NCI-H345 (cell line): ENCODE data around the gene ELOVL2.

Source experiments
- DNase-seq: peaks from one replicate; lab custom pipeline; 2025; lab: John Stamatoyannopoulos, UW

ELOVL2 gene

DNA sequence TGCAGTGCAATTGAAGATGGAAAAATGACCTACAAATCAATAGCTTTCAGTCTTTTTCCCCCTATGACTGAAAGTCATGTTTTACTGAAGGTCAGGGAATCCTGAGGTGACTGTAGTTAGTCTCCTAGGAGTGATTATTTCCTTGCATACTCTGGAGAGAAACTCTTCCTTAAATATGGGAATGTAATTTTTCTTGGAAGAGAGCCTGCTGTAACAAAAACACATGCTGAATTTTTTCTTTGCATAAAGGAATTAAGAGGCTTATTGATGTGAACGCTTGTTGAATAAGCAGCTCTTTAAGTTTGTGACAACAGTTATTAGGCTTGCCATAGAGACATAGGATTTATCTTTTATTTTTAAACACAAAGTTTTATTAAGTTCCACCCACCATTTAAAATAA is 64.5 kb downstream of the ELOVL2 start:
- DNase-seq = no peak

DNA sequence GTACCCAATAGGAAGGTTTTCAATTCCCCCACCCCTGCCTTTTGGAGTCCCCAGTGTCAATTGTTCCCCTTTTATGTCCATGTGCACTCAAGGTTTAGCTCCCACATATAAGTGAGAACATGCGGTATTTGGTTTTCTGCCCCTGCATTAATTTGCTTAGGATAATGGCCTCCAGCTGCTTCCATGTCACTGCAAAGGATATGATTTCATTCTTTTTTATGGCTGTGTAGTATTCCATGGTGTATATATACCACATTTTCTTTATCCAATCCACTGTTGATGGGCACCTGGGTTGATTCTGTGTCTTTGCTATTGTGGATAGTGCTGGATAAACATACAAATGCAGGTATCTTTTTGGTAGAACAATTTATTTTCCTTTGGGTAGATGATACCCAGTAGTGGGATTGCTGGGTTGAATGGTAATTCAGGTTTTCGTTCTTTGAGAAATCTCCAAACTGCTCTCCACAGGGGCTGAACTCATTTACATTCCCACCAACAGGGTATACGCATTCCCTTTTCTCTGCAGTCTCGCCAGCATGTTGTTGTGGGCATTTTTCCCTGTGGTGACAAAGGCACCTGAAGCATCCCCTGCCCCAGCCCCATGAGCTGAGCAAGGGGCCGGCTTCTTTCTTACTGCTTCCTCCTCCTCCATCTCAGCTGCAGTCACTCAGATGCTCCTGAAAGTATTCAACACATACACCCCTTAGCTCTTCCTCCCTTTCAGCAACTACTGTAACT is 66.7 kb downstream of the ELOVL2 start:
- DNase-seq = no peak

DNA sequence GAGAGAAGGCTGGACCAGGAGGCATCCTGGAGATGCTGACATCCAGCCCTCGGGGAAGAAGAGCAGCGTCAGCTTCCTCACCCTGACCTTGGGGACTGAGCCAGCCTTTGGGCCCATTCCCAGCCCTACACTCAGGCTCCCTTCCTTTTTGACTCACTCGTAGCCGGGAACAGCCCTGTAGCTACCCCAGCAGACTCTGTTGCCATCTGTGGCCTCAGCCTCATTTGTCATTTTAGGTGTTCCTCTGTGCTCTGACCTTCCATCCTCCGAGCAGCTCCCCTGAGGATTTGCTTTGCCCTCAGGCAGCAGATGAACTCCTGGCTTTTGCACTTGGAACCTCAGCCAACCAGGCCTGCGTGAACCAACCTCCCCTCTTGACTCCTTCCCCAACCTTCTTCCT is 67.5 kb downstream of the ELOVL2 start:
- DNase-seq = no peak

DNA sequence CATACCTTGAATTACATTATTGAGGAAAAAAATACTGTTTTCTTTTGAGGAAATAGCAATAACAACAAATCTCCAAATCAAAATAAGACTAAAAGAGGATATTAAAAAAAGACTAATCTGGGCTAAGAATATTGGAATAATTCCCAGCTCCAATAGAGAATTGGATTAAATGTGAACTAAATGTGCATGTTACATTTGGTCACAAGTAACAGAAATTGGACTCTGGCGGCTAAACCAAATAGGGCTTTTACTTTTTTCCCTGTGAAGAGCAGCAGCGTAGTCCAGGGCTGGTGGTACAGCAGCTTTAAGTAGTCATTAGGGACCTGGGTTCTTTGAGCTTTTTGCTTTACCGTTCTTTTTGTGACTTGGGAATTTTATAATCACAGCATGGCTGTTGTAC is 71.9 kb downstream of the ELOVL2 start:
- DNase-seq = no peak

DNA sequence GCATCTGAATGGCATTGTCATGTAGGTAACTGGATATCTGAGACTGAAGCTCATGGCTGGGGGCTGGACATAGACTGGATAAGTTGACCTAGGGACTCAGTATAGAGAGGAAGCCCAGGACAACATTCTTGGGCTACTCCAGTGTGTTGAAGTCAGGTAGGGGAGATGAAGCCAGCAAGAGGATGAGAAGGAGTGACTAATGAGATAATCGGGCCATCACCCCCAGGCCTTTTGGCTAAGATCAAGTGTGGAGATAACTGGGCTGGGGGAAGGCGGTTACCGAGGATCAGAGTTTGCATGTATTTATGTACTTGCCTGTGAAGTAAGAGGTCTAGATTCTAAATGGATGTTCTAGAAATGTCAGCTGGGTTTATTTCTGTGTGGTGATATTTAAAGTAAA is 73.4 kb downstream of the ELOVL2 start:
- DNase-seq = no peak

DNA sequence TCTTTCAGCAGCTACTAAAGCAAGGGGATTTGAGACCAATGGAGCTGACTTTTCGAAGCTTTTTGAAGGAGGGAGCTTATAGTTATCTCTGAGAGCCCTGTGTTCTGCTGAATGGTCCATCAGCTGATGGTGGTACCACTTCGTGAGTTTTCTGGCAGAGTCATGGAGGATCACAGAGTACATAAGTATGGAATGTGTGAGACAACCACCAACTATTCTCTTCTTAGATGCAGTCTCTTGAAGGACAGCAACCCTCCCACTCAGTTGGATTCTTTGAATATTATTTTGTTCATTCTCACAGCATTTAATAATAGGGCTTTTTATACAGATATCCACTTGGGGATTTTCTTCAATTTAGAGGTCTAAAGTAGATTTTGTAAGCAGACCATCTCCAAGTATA is 75.3 kb downstream of the ELOVL2 start:
- no peak for DNase-seq

DNA sequence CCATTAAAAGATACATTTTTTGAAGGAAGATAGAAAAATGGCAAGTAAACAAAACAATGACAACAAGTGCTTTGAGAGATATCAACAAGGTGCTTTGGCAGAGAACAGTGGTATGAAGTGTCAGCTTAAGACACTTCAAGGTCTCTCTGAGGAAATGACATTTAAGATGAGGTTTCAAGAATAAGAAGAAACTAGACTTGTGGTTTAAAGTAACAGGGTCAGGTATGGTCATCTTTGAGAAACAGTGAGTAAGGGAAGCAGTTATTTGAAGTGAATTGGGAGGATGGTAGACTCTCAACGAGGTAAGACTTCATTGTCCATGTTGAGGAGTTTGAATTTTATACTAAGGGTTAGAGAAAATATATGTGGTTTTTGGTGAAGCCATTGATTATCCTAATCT is 79.4 kb downstream of the ELOVL2 start:
- no peak for DNase-seq

DNA sequence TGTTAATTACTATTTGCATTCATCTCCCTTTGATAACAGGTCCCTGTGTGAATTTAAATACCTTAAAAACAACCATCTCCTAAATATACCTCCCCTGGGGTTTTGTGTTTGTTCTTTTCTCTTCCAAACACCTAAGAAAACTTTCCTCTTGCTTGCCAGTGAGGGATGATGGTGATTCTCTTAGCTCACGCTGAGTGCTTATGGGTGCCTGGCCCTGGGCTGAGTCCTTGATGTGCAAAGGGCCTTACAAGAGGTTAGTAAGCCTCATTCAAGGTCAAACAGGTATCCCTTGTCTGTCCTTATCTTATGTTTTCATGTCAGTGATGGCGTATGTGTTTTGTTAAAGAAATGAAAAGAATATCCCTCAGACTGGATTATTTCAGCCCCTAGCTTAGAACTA is 81.0 kb downstream of the ELOVL2 start:
- DNase-seq = no peak

DNA sequence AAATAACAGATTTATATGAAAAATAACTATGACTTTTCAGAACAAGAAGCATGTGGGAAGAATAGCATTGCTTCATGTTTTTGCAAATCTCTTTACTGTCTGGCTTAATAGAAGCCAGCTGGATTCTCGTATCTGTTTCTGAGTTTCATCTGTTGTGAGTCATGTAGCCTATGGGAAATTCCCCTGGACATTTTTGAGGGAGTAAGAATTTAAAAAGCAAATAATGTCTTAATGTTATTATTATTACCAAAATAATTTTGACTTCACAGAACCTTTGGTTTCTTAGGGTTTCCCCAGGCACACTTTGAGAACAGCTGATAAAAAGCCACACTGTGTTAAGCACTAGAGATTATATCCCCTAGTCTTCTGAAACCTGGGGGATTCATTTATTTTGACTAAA is 81.4 kb downstream of the ELOVL2 start:
- no peak for DNase-seq

DNA sequence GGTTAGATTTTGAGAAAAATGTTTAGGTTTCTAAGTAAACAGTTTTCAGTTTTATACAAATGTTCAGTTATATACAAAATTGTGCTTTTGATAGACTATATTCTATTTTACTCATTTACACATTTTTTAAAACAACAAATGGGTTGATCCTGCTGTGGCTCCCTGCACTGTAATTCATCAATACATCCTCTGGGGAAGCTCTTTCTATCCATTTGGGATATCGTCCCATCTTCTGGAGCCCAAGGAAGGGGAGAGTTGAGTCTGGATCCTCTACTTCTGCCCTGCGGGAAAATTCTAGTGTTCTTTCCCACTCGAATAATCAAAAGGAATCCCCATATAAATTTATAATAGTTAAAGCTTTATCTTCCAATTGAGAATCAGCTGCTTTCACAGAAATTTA is 82.3 kb downstream of the ELOVL2 start:
- DNase-seq = no peak

DNA sequence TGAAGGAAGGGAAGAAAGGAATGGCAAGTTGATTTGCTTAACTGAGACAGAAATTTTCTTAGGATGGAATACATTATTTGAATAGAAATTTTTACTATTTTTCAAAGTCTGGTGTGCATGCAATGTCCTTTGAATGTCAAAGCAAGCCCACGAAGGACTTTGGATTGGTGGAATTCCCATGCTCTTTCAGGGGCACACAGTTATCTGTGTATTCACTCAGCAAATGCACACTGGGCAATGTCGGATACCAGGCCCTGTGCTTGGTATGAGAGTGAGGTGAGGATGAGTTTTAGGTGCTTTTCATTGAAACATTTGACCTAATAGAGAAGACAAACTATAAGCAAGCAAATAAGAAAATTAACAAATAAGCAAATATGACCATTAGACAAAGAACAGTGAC is 83.9 kb downstream of the ELOVL2 start:
- no peak for DNase-seq

DNA sequence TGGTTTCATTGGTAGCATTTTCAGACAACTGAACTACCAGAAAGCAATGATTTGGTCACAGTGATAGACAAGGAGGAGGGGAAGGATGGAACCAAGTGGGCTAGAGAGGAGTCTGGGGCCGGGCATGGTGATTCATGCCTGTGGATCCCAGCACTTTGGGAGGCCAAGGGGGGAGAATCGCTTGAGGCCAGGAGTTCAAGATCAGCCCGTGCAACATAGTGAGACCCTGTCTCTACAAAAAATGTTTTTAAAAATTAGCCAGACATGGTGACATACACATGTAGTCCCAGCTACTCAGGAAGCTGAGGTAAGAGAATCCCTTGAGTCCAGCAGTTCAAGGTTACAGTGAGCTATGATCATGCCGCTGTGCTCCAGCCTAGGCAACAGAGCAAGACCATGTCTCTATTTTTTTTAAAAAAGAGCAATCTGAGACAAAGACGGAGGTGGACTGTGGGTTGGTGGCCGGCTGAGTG is 86.7 kb downstream of the ELOVL2 start:
- DNase-seq = no peak

DNA sequence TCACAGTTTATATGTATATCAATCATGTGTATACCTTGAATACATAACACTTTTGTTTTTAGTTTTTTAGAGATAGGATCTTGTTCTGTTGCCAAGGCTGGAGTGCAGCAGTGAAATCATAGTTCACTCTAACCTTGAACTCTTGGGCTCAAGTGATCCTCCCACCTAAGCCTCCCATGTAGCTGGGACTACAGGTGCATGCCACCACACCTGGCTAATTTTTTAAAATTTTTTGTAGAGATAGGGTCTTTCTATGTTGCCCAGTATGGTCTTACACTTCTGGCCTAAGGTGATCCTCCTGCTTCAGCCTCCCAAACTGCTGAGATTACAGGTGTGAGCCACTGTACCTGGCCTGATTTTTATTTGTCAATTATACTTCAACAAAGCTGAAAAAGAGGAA is 87.3 kb downstream of the ELOVL2 start:
- DNase-seq = no peak

DNA sequence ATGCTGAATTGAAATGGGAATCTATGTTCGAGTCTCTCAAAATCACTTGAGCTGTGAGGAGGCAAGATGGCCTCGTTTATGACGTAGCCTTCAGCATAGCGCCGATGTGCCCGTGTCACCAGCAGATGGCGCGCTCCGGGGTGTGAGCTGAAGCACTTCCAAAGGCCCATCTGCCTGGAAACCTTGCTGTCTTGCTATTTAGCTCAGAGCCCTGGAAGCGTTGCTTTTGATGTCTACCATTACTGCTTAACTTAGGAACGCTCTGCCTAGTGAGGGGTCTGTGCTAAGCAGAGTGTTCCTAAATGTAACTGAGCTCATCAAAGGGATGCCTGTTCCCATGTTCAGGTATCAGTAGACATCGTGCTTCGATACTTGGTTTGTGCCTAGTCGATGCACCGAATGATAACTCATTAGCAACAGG is 89.5 kb downstream of the ELOVL2 start:
- no peak for DNase-seq

DNA sequence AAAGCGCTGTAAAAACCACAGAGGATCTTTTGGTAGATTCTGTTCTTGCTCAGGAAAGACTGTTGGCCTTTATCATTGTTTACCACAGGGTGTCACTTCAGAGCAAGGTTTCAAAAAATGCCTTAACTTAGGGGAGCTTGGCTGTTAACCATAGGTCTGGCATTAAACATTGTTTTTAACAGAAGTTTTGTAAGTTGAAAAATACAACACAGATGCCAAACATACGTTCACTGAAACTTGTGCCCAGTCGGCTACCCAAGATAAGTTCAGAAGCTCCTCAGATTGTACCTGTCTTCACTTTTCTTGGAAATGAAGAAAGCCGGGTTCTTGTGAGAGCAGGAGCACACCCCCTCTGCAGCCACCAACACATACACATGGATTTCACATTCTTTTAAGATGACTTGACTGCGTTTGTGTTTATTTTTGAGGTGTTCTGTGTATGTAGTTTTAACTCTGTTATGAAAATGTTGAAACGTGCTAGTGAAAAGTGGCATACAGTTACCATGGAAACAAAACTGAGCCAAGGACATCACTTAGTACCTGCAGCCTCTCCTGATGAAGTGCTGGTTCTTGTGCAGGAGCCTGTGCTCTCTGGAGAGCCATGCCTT is 92.3 kb downstream of the ELOVL2 start:
- DNase-seq = peak; percentile 1

DNA sequence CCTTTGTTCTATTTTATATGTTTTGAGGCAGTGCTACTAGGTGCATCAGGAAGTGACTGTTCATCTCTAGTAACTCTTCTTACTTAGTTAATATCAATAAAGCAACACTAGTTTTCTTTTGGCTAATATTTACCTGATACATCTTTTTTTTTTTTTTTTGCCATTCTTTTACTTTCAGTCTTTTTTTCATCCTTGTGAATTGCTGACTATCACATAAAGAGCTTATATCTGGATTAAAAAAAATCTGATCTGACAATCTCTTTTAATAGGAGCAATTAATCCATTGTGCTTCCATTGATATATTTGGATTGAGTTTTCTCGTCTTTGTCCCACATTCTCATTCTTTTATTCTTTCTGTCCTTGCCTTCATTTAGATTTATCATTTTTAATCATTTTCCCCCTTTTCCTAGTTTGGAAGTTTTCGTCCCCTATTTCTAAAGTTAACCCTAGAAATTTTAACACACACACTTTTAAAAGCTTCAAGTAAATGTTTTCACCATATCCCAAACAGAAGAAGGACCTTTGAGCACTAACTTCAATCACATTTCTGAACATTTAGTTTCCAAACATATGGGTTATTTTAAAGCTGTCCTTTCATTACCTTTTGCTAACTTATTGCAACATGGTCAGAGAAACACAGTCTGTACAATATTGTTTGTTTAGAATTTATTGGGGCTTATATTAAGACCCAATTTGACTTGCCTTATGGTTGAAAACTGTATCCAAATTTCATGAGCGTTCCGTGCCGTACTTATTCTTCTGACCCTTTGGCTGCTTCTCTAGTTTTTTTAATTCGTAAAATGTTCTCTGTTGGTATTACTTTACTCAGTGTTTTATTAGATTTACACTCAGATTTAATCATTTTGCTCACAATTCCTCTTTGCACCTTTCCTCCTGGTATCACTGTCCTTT is 94.3 kb downstream of the ELOVL2 start:
- no peak for DNase-seq

DNA sequence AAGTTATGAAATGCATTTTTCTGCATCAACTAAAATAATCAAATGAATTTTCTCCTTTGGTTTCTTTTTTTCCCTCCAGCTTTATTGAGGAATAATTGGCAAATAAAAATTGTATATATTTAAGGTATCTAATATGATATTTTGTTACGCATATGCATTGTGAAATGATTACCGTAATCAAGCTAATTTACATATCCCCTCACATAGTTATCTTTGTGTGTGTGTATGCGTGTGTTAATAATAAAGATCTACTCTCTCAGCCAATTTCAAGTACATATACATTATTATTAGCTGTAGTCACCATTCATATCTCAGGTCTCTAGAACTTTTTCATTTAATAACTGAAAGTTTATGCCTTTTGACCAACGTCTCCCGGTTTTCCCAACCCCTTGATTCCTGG is 96.1 kb downstream of the ELOVL2 start:
- no peak for DNase-seq

DNA sequence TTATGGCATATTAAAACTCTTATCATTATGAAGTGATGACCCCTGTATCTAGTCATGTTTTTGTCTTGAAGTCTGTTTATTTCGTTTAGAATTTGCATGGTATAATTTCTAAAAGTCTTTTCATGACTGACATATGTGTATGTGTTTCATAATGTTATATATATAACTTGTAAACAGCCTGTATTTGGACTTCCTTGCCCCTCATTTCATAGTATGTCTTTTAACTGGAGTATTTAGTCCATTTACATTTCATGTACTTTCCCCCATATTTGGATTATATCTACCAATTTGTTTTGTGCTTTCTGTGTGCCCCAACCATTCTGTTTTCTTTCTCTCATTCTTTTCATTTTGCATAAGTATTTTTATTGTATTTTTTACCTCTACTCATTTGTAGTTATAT is 98.3 kb downstream of the ELOVL2 start:
- no peak for DNase-seq

DNA sequence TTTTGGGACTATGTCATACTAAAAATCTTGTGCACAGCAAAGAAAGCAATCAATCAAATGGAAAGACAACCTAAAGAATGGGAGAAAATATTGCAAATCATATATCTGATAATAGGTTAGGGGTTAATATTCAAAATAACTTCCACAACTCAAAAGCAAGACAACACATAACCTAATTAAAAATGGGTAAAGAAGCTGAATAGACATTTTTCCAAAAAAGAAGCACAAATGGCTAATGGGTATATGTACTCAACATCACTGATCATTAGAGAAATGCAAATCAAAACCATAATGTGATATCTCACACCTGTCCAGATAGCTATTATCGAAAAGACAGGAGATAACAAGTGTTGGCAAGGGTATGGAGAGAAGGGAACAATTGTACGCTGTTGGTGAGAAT is 104.3 kb downstream of the ELOVL2 start:
- DNase-seq = no peak

DNA sequence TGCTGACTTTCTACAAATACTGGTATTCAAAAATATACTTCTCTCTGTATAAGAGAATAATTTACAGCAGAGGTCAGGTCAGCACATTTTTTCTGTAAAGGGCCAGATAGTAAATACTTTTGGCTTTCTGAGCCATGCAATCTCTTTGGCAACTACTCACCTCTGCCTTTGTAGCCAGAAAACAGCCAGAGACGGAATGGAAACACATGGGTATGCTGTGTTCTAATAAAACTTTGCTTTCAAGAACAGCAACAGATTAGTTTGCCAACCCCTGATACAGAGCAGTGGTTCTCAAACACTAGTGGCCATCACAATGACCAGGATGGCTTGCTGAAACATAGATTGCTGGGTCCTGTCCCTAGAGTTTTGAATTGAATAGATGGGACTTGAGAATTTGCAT is 111.0 kb downstream of the ELOVL2 start:
- no peak for DNase-seq
